NCI-H446 treated with DMSO at 0.1 percent for 48 hours (cell line): ENCODE data around the gene DIDO1.

ENCODE experiments used
- DNase-seq: peaks from one replicate; lab custom pipeline; 2025; lab: John Stamatoyannopoulos, UW

The DIDO1 gene

GRCh38 chr20:62910777-62911497 is 15.4 kb downstream of the DIDO1 start:
- no peak for DNase-seq

- no peak for DNase-seq
Measured at GRCh38 chr20:62910217-62910766, 16.0 kb downstream of the DIDO1 start.

GRCh38 chr20:62908971-62909791 is 17.1 kb downstream of the DIDO1 start:
- no peak for DNase-seq

- no peak for DNase-seq
Measured at GRCh38 chr20:62907384-62908317, 18.7 kb downstream of the DIDO1 start.

- DNase-seq, result no peak
Measured at GRCh38 chr20:62906647-62907375, 19.5 kb downstream of the DIDO1 start.

GRCh38 chr20:62906209-62906608 is 20.1 kb downstream of the DIDO1 start:
- DNase-seq, result no peak

GRCh38 chr20:62905536-62906117 is 20.7 kb downstream of the DIDO1 start:
- DNase-seq, result no peak

GRCh38 chr20:62902926-62903615 is 23.2 kb downstream of the DIDO1 start:
- no peak for DNase-seq

GRCh38 chr20:62901891-62902290 is 24.4 kb downstream of the DIDO1 start:
- DNase-seq, result no peak

- no peak for DNase-seq
Measured at GRCh38 chr20:62900692-62901584, 25.4 kb downstream of the DIDO1 start.

- peak; percentile 41 for DNase-seq
Measured at GRCh38 chr20:62900052-62900691, 26.1 kb downstream of the DIDO1 start.

- no peak for DNase-seq
Measured at GRCh38 chr20:62899633-62900051, 26.7 kb downstream of the DIDO1 start.

GRCh38 chr20:62898970-62899632 is 27.2 kb downstream of the DIDO1 start:
- no peak for DNase-seq

GRCh38 chr20:62898093-62898964 is 28.0 kb downstream of the DIDO1 start:
- peak; percentile 22 for DNase-seq

GRCh38 chr20:62897666-62898065 is 28.6 kb downstream of the DIDO1 start:
- no peak for DNase-seq

- no peak for DNase-seq
Measured at GRCh38 chr20:62896526-62896925, 29.8 kb downstream of the DIDO1 start.

GRCh38 chr20:62895539-62895938 is 30.8 kb downstream of the DIDO1 start:
- no peak for DNase-seq
